Ectodermal cell (in vitro differentiated cells): Measurements from ENCODE around the gene PCF11.

Experiments
- H3K27ac ChIP-seq: 2 replicates; pipeline ENCODE4 v1.7.0; 2013; ENCODE audit warnings: mild to moderate bottlenecking, low read depth, low read length; ENCODE audit not compliant: insufficient read depth, poor library complexity, severe bottlenecking
- H3K27me3 ChIP-seq: 2 replicates; pipeline ENCODE4 v1.7.0; 2013; ENCODE audit warnings: mild to moderate bottlenecking, low read length; ENCODE audit not compliant: insufficient read depth, control insufficient read depth, poor library complexity, severe bottlenecking
- H3K36me3 ChIP-seq: one replicate; pipeline ENCODE4 v1.7.0; 2013; ENCODE audit warnings: low read length; ENCODE audit not compliant: control insufficient read depth, insufficient read depth
- H3K4me1 ChIP-seq: one replicate; pipeline ENCODE4 v1.7.0; 2013; ENCODE audit warnings: low read length; ENCODE audit not compliant: control insufficient read depth, insufficient read depth
- H3K4me3 ChIP-seq: 2 replicates; pipeline ENCODE4 v1.7.0; 2013; ENCODE audit warnings: low read depth, low read length, control low read depth; ENCODE audit not compliant: insufficient read depth
- H3K9me3 ChIP-seq: 2 replicates; pipeline ENCODE4 v1.7.0; 2013; ENCODE audit warnings: mild to moderate bottlenecking, low read length, moderate library complexity; ENCODE audit not compliant: control insufficient read depth
- WGBS, 2 experiments: methylation state at CpG; one replicate each; pipeline ENCODE4 v1.1.7; 2013; ENCODE audit warnings: missing lambda C conversion rate in 2 of 2; 5-methylcytosine and 5-hydroxymethylcytosine counted together

Gene PCF11

DNA sequence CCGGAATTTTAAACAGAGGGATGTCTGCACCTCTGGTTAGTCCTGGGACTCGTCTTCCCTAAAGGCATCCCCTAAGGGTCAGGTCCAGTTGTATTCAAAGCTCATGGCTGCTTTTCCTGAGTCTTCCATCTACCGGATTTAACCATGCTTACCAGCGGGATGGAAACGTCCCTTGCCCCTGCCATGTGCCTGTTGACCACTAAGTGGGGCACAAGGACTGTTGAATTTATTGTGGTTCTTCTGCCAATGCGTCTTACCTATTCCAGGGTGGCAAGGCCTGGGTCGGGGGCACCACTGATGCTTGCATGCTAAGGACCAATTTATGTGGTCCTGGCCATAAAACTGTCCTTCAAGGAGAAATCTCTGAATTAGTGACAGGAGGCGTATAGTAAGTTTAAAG, 62.2 kb downstream of the PCF11 start:
- 81 to 82% methylated on average over 8 of the region's 8 CpGs for WGBS, 2 experiments
- no peaks in the 10 kb centered on the region for H3K36me3 ChIP-seq
- no peaks in the 10 kb centered on the region for H3K4me1 ChIP-seq
- no peaks in the 10 kb centered on the region for H3K27me3 ChIP-seq
- no peak overlapping the region for H3K27ac ChIP-seq
- no peak overlapping the region for H3K4me3 ChIP-seq
- H3K9me3 ChIP-seq, result no peaks in the 10 kb centered on the region

DNA sequence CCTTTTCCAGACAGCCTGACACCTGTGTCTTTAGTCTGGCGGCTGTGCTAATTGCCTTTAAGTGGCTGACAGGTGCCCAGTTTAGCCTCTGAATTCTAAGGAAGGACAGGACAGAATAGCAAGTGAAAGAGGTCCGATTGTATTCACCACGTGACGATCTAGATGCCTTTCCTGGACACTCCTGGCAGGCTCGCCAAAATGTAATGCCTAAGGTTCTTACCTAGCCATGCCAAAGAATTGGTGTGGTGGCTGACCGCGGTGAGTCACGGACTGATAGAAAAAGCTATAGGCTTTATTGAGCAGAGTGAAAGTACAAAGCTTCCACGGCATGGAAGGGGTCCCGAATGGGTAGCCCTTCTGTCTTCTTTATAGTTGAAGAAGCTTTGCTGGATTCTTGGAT, 63.3 kb downstream of the PCF11 start:
- Histone ChIP-seq H3K27me3 (no peaks in the 10 kb centered on the region), H3K9me3 (no peaks in the 10 kb centered on the region), H3K27ac (no peak overlapping the region), H3K36me3 (no peaks in the 10 kb centered on the region), H3K4me3 (no peak overlapping the region), H3K4me1 (no peaks in the 10 kb centered on the region)
- WGBS, 2 experiments, result 90 to 91% methylated on average over 10 of the region's 10 CpGs

DNA sequence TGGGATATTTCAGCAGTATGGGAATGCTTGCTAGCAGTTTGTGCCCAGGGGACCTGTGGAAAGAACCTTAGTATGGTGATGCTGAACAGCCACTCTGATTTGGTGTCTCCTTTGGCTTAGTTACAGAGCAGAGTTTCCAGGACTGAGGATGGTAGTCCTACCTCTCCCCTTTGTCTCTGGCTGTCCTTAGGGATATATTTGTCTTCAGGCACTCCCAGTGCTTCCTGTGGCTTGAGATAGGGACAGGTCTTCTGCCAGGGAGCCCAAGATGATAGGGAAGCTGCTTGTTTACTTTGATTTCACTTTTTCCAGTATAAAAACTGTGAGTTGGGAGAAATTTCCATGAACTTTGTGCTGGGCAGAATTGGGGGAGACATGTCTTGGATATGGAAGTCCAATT, 64.8 kb downstream of the PCF11 start:
- no peak overlapping the region for H3K4me3 ChIP-seq
- H3K4me1 ChIP-seq, result no peaks in the 10 kb centered on the region
- H3K36me3 ChIP-seq, result no peaks in the 10 kb centered on the region
- H3K9me3 ChIP-seq, result no peaks in the 10 kb centered on the region
- H3K27ac ChIP-seq, result no peak overlapping the region
- no peaks in the 10 kb centered on the region for H3K27me3 ChIP-seq

DNA sequence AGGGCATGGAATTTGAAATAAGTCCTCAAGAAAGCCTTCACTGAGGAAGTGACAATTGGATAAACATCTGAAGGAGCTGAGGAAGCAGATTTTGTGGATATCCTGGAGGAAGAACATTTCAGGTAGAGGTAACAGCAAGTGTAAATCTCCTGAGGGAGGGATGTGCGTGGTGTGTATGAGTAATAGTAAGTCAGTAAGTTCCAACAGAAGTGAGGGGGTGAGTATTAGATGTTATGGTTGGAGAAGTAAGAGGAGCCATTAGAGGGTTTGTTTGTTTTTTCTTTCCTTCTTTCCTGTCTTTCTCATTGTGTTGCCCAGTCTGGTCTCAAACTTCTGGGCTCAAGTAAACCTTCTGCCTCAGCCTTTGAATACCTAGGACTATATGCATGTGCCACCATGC, 65.6 kb downstream of the PCF11 start:
- Histone ChIP-seq H3K4me1 (no peaks in the 10 kb centered on the region), H3K9me3 (no peaks in the 10 kb centered on the region), H3K4me3 (no peak overlapping the region), H3K27me3 (no peaks in the 10 kb centered on the region), H3K27ac (no peak overlapping the region), H3K36me3 (no peaks in the 10 kb centered on the region)
- WGBS, 2 experiments, result 90 to 96% methylated on average over 1 of the region's 1 CpG

DNA sequence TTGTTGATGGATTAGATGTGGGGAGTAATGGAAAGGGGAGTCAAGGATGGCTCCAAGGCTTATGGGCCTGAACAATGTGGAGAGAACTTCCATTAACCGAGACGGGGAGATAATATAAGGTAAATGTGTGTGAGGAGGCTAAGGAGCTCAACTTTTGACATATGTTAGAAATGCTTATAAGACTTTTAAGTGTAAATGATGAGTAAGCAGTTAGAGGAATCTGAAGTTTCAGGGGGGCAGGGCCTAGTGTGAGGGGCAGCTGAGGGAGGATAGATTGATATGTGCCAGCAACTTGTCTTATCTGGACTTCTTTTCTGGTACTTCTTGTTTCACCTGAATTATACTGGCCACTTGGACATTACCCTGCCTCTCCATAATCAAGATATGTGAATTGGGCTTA, 66.5 kb downstream of the PCF11 start:
- no peak overlapping the region for H3K27ac ChIP-seq
- no peaks in the 10 kb centered on the region for H3K27me3 ChIP-seq
- WGBS, 2 experiments, result 94 to 99% methylated on average over 2 of the region's 2 CpGs
- no peaks in the 10 kb centered on the region for H3K36me3 ChIP-seq
- no peaks in the 10 kb centered on the region for H3K4me1 ChIP-seq
- H3K9me3 ChIP-seq, result no peaks in the 10 kb centered on the region
- H3K4me3 ChIP-seq, result no peak overlapping the region

DNA sequence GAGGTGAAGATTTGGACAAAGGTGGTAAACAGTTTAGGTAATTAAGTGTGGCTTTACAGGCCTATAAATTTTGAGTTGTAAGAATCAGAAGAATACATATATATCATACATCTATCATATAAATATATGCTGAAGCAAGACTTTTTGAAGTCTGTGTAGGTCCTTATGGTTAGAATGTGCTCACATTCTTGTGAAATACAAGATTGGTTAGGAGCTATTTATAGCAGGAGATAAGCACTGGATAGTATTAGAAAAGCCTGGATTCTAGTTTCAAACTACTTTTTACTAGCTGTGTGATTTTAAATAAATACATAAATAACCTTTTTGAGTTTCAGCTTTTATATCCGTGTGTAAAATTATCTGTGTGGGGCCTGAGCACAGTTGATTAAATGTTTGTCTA, 78.9 kb downstream of the PCF11 start:
- Histone ChIP-seq H3K36me3 (no peaks in the 10 kb centered on the region), H3K9me3 (no peaks in the 10 kb centered on the region), H3K27me3 (no peaks in the 10 kb centered on the region), H3K4me1 (no peaks in the 10 kb centered on the region), H3K27ac (no peak overlapping the region), H3K4me3 (no peak overlapping the region)
- no CpG with 5 or more reads among the region's 1 CpG for WGBS, 2 experiments
